ENCODE measurements around the gene ZP4. TPM values are rescaled to one million over a fixed set of nuclear protein-coding genes. Genes with fewer than 3 reads are reported as not detected.

Gene ZP4
- total RNA-seq, 1 donor from 2014 or later: 0.27 TPM

DNA sequence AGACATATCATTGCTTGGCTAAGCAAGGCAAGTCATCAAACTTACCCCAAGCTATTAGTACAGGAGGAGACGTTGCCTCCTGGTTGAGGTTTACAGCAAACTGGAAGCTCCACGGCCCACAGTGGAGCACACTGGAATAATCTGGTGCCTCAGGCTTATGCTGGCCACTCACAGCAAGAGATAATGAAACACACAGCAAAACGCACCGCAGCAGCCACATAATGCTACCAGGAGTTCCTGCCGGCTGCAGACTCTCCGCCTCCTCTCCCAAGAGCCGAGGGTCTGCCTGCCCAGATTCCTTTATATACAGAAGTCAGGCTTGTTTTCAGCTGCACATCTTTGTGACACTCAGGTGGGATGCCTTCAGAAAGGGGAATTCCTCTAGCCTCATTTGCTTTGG, 306 bp downstream of the ZP4 start:
- H3K79me2 ChIP-seq (ENCODE audit: insufficient read depth, low read length): no peaks in the 10 kb centered on the region
- H3K4me3 ChIP-seq (ENCODE audit: insufficient read depth, low read depth, low read length): no peak overlapping the region
- H3K36me3 ChIP-seq (ENCODE audit: insufficient read depth, low read length): no peaks in the 10 kb centered on the region
- TF ChIP-seq EZH2 (IDR thresholded peaks at IDR 0.05; ENCODE audit: insufficient read depth, low read length): no peak
- TF ChIP-seq, protein P1, sequence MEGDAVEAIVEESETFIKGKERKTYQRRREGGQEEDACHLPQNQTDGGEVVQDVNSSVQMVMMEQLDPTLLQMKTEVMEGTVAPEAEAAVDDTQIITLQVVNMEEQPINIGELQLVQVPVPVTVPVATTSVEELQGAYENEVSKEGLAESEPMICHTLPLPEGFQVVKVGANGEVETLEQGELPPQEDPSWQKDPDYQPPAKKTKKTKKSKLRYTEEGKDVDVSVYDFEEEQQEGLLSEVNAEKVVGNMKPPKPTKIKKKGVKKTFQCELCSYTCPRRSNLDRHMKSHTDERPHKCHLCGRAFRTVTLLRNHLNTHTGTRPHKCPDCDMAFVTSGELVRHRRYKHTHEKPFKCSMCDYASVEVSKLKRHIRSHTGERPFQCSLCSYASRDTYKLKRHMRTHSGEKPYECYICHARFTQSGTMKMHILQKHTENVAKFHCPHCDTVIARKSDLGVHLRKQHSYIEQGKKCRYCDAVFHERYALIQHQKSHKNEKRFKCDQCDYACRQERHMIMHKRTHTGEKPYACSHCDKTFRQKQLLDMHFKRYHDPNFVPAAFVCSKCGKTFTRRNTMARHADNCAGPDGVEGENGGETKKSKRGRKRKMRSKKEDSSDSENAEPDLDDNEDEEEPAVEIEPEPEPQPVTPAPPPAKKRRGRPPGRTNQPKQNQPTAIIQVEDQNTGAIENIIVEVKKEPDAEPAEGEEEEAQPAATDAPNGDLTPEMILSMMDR (IDR thresholded peaks at IDR 0.05; ENCODE audit: insufficient read depth, low read depth, low read length): no peak
- H3K9me3 ChIP-seq (ENCODE audit: insufficient read depth, low read depth, low read length): no peaks in the 10 kb centered on the region
- H3K27ac ChIP-seq (ENCODE audit: low read depth, low read length): no peak overlapping the region
- DNase-seq (ENCODE audit: low read depth): no peak
- Mint-ChIP-seq H3K4me1 (ENCODE audit: low read depth, unreplicated experiment) (peaks cover 12% of the 10 kb centered on the region), H3K27me3 (ENCODE audit: low read depth, unreplicated experiment) (no peaks in the 10 kb centered on the region), H3K4me3 (ENCODE audit: unreplicated experiment) (no peak overlapping the region), H3K27ac (ENCODE audit: unreplicated experiment) (no peak overlapping the region), H3K9me3 (ENCODE audit: unreplicated experiment) (no peaks in the 10 kb centered on the region), H3K36me3 (ENCODE audit: low read depth, unreplicated experiment) (peaks cover 3% of the 10 kb centered on the region)
- no peak overlapping the region for H3K9ac ChIP-seq (ENCODE audit: low read length)
- H3K27me3 ChIP-seq (ENCODE audit: insufficient read depth, low read length): no peaks in the 10 kb centered on the region
- H3K4me1 ChIP-seq (ENCODE audit: insufficient read depth, low read length): no peaks in the 10 kb centered on the region
- H3K4me2 ChIP-seq (ENCODE audit: low read length): no peak overlapping the region
- no peak for FAIRE-seq
- H4K20me1 ChIP-seq (ENCODE audit: insufficient read depth, low read length): no peaks in the 10 kb centered on the region
- H2AFZ ChIP-seq (ENCODE audit: low read depth, low read length): no peak overlapping the region

DNA sequence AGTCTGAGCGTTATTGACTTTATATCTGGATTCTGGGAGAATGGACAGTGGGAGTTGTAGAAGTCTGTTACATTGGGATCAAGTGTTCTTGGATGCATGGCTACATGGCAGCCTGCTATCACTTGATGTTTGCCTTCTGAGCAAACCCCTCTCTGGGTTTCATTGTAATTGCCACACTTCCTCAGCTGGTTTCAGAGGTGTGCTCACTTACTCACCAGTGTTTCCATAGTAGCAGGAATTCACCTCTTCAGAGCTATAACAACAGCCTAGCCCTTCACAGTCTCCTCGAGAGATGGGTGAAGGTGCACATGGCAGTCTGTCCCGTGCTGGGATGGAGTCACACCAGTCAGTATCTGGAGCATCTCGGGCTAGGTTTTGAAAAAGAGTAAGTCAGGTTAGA, 2.6 kb downstream of the ZP4 start:
- peaks cover under 1% of the 10 kb centered on the region for H3K9me3 Mint-ChIP-seq (ENCODE audit: unreplicated experiment)
- no peaks in the 10 kb centered on the region for H3K36me3 ChIP-seq (ENCODE audit: insufficient read depth, low read length)
- no peak overlapping the region for H3K9ac ChIP-seq (ENCODE audit: low read length)

DNA sequence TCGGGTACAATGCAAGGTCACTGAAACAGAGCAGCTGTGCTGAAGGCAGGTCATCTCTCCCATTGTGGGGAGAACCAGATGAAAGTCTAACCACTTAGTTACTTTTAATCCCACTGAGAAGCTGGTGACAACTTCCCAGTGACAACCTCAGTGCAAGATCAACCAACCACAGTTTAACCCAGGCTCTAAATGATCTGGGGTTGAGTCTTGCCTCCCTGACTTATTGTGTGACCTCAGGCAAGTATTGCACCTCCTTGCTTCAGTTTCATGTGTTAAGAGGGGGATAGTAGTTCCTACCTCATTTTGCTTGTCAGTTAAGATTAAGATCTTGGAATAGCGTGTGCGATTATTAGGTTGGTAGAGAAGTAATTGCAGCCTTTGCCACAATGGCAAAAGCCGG, 3.2 kb downstream of the ZP4 start:
- H4K20me1 ChIP-seq (ENCODE audit: insufficient read depth, low read length): no peaks in the 10 kb centered on the region
- no peak for DNase-seq (ENCODE audit: low read depth)
- H3K27ac Mint-ChIP-seq (ENCODE audit: unreplicated experiment): no peak overlapping the region
- TF ChIP-seq EZH2 (IDR thresholded peaks at IDR 0.05; ENCODE audit: insufficient read depth, low read length): no peak
- TF ChIP-seq, protein P1 (IDR thresholded peaks at IDR 0.05; ENCODE audit: insufficient read depth, low read depth, low read length): no peak
- no peak overlapping the region for H3K27ac ChIP-seq (ENCODE audit: low read depth, low read length)
- H3K4me3 ChIP-seq (ENCODE audit: insufficient read depth, low read depth, low read length): no peak overlapping the region
- no peak overlapping the region for H3K4me2 ChIP-seq (ENCODE audit: low read length)
- H3K79me2 ChIP-seq (ENCODE audit: insufficient read depth, low read length): no peaks in the 10 kb centered on the region
- no peaks in the 10 kb centered on the region for H3K27me3 ChIP-seq (ENCODE audit: insufficient read depth, low read length)
- no peaks in the 10 kb centered on the region for H3K27me3 Mint-ChIP-seq (ENCODE audit: low read depth, unreplicated experiment)
- H3K9me3 Mint-ChIP-seq (ENCODE audit: unreplicated experiment): peaks cover 3% of the 10 kb centered on the region
- peaks cover 8% of the 10 kb centered on the region for H3K4me1 Mint-ChIP-seq (ENCODE audit: low read depth, unreplicated experiment)
- H3K36me3 ChIP-seq (ENCODE audit: insufficient read depth, low read length): no peaks in the 10 kb centered on the region
- H3K4me3 Mint-ChIP-seq (ENCODE audit: unreplicated experiment): no peak overlapping the region
- H3K9me3 ChIP-seq (ENCODE audit: insufficient read depth, low read depth, low read length): no peaks in the 10 kb centered on the region
- H3K4me1 ChIP-seq (ENCODE audit: insufficient read depth, low read length): no peaks in the 10 kb centered on the region
- no peak overlapping the region for H3K9ac ChIP-seq (ENCODE audit: low read length)
- FAIRE-seq: no peak
- H3K36me3 Mint-ChIP-seq (ENCODE audit: low read depth, unreplicated experiment): peaks cover 3% of the 10 kb centered on the region
- no peak overlapping the region for H2AFZ ChIP-seq (ENCODE audit: low read depth, low read length)

More for the DNA sequence above, 2.6 kb downstream of the ZP4 start:
- H3K27ac Mint-ChIP-seq (ENCODE audit: unreplicated experiment): no peak overlapping the region
- H3K4me3 Mint-ChIP-seq (ENCODE audit: unreplicated experiment): no peak overlapping the region
- H3K27ac ChIP-seq (ENCODE audit: low read depth, low read length): no peak overlapping the region
- H3K4me3 ChIP-seq (ENCODE audit: insufficient read depth, low read depth, low read length): no peak overlapping the region
- no peaks in the 10 kb centered on the region for H3K4me1 ChIP-seq (ENCODE audit: insufficient read depth, low read length)
- H3K4me1 Mint-ChIP-seq (ENCODE audit: low read depth, unreplicated experiment): peaks cover 8% of the 10 kb centered on the region
- no peaks in the 10 kb centered on the region for H3K27me3 Mint-ChIP-seq (ENCODE audit: low read depth, unreplicated experiment)
- H3K36me3 Mint-ChIP-seq (ENCODE audit: low read depth, unreplicated experiment): peaks cover 3% of the 10 kb centered on the region
- DNase-seq (ENCODE audit: low read depth) (no peak), FAIRE-seq (no peak)
- H3K9me3 ChIP-seq (ENCODE audit: insufficient read depth, low read depth, low read length): no peaks in the 10 kb centered on the region
- no peaks in the 10 kb centered on the region for H3K27me3 ChIP-seq (ENCODE audit: insufficient read depth, low read length)
- H4K20me1 ChIP-seq (ENCODE audit: insufficient read depth, low read length): no peaks in the 10 kb centered on the region
- TF ChIP-seq, protein P1 (IDR thresholded peaks at IDR 0.05; ENCODE audit: insufficient read depth, low read depth, low read length): no peak
- TF ChIP-seq EZH2 (IDR thresholded peaks at IDR 0.05; ENCODE audit: insufficient read depth, low read length): no peak
- no peaks in the 10 kb centered on the region for H3K79me2 ChIP-seq (ENCODE audit: insufficient read depth, low read length)
- no peak overlapping the region for H3K4me2 ChIP-seq (ENCODE audit: low read length)
- no peak overlapping the region for H2AFZ ChIP-seq (ENCODE audit: low read depth, low read length)
